Middle frontal gyrus (tissue), 1 donor: ENCODE measurements around the gene EPYC.

Experiments
- DNase-seq: peaks from one replicate; pipeline ENCODE4 v3.0.0-alpha.2; 2015; ENCODE audit warnings: low spot score; ENCODE audit errors: extremely low spot score

EPYC gene

DNA sequence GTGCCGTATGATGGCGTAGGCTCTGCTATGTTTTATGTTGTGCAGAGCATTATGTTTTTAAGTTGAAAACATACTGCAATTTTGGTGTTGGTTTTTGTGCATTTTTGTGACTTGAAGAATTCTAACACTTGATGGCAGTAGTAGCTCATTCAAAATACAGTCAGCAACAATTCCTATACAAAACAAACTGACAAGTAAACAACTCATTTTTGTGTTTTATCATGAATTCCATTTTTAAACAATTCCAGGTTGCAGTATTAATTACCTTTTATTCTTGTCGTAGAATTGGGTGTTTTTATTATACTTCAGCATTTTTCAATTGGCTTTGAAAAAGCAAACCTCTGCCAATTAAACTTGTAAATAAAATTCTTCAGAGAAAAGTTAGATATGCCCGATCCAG is 45.7 kb downstream of the EPYC start:
- DNase-seq: no peak

DNA sequence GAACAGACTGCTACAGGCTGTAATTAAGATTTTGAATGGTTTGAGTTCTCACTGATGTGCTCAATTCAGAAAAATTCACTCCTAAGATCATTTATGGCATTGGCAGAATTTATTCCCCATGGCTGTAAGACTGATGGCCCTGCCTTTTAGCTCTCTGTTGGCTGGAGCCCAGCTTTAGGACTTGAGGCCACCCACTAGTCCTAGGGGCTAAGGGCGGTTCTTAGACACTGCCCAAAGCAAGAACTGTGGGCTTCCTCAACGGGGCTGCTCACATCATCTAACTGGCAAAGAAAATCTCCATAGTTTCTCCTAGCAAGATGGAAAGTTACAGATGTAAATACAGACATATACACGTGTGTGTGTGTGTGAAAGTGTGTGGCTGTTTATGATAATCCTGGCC is 46.4 kb downstream of the EPYC start:
- no peak for DNase-seq

DNA sequence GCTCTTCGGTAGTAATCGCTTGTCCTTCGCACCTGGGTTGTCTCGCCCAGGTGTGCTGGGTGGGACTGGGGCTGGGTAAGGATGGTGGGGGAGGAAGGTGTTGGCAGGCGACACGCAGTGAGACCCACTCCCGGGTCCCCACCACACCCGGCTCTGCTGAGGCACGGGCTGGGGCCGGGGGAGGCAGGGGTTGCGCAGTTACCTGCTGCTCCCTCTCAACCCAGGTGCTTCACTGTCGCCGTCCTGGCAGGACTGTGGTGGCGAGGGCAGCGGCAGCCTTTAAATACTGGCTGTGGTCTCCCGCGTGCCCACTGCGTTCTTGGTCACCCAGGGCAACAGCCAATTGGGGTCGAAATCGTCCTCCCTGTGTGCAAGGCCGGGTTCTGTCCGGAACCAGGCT is 49.9 kb downstream of the EPYC start, which contains the start of gene CCER1:
CCER1 (minus strand) TSS at position 256 of the 400 bp plus-strand sequence. CDS start 434 bp downstream, outside the sequence.
- no peak for DNase-seq

DNA sequence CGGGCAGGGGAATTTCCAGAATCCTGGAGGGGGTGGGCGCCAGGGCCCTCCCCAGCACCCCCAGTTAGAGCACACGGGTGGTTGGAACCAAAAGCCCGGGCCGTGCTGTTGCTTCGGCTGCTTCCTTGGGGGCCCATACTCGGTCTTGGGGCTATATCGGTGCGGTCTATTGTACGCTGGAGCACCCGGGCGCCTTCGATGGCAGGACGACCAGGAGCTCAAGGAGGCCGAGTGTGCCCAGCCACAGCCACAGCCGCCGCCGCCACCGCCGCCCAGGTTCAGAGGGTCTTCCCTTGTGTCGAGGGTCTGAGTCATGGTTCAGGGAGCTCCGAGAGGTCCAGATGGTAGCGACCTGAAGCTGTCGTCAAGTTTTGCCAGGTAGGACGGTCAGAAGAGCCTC is 50.3 kb downstream of the EPYC start:
- no peak for DNase-seq

DNA sequence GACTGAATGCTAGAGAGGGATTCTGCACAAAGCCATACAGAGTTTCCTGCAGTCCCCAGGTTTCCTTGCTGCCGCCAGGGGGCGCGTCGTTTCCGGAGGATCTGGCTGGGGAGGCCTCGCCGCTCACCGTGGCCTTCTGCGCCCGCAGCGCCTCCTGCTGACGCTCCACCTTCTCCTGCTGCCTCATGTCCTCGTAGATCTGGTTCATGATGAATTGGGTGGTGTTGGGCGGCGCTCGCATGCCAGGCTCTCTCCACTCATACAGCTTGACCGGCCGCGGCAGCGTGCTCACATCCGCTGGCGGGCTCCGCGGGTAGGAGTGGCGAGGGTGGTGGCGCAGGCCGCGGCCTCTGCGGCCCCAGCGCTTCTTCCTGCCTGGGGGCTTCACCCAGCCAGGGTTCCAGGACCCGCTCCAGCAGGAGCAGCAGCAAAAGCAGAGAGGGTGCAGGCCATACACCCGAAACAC is 50.8 kb downstream of the EPYC start:
- no peak for DNase-seq

DNA sequence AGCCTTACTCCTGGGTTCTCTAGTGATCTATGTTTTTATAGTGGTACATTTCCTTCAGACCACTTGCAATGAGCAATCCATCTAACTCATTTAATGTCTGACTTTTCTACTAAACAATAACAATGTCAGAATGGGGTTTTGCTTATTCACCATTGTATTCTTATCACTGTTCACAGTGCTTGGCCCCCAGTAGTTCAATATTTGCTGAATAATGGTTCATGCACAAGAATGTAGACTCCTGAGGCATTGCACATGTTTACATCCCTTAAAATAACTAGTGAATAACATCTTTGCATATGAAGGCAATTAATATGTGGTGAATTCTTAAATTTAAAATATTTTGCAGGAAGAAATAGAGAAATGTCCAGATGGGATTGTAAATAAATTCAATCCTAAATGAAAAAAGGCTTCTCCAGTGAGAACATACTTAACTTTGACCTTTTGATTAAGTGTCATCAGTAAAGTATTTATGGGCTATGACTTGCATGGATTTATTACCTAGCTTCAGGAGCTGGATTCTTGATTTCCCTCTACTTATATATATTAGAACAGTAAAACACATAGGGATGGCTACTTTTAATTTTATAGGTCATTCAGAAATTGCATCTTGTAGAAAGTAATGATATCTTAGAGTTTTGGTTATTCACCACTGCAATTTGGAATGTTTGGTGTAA is 53.2 kb downstream of the EPYC start:
- DNase-seq: no peak

DNA sequence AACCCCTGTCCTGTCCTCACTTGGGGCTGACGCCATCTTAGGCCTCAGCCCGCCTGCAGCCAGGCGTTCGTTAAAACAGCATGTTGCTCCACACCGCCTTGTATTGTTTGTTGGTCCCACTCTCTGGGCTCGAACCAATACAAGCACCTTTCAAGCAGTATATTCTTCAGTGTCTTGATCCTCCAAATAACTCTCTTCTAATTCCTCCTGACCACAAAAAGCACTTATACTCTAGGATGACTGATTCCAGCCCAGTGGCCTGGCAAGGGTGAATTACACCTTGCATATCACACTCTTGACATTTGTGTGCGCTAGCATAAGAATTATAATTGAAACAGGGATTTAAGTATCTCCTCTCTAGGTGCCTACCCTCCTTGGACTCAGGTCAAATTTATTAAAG is 56.9 kb downstream of the EPYC start:
- DNase-seq: no peak

DNA sequence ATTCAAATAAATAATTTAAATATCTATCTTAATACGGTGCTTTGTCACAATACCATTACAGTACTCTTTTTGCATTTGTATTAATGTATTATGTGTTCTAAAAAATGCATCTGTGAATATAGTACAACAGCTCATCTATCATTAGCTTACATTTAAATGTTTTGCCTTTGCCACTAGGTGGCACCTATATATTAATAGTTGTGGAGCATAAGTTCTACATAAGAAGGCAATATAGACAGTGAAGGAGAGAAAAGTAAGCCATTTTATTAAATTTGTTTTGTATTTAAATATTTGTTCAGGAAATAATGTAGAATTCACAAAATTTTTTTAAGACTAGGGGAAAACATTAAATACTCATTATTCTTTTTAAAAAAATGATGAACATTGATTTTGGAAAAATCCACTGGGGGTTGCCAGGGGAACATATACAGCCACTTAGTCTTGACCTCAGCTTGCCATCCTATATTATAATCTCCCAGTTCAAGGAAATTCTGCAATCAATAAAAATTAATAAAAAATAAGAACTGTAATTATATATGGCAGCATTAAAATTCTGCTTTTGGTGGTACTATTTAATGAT is 59.6 kb downstream of the EPYC start:
- no peak for DNase-seq

DNA sequence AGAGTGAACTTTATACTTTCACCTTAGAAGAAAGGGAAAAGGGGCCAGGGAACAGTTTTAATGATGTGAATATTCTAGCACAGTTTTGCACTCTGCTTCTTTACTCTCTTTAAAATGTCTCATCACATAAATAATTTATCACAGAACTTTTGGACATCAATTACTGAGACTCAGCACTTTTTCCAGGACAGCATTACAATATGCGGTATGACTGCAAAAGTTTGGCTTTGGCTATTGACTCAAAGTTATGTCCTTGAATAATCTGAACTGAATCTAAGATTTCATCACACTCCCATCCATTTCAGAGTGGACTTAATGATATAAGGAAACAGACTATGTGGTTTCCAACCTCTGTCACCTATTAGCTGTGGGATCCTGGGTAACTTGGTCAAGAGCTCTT is 61.5 kb downstream of the EPYC start:
- no peak for DNase-seq

DNA sequence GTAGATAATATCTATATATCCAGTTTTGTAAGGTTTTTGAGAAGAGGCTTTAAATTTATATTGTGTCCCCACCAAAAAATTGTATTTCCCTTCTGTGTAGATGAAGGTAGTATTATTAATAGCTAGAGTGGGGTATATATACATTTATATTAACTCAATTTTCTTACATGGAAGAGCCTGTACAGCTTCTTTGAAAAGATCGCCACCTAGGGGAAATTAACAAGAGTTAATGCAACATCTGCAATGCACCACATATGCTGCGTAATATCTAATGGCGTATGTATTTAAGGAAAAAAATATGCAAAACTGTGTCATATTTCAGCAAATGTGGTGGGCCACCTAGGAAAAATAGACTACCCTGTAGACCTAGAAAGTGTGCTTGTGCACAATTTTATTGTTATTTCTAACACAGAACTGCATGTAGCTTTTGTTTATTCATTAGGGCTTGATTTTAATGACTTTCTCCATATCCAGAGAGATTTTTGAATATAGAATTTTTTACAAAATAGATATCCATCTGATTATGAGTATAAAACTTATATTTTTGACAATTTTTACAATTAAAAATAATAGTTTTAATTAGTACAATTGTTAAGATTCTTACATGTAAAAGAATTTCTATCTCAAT is 63.8 kb downstream of the EPYC start:
- DNase-seq: no peak

DNA sequence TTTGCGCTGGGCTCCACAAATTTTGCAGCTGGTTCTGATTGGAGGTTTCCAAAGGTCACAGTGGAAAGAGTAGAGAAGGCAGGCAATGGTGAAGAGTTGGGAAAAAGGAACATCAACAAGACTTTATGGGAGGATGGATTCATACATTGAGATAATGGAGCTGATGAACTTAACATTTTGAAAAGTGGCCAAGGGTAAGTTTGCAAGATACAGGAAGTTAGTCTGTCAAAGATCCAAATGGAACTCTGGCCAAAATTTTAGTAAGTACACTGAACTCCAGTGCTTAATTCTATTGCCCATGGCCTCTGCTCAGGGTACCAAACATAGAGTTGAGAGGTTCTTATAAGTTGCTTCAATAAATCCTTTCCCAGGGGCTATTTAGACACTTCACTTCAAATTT is 65.4 kb downstream of the EPYC start:
- no peak for DNase-seq

DNA sequence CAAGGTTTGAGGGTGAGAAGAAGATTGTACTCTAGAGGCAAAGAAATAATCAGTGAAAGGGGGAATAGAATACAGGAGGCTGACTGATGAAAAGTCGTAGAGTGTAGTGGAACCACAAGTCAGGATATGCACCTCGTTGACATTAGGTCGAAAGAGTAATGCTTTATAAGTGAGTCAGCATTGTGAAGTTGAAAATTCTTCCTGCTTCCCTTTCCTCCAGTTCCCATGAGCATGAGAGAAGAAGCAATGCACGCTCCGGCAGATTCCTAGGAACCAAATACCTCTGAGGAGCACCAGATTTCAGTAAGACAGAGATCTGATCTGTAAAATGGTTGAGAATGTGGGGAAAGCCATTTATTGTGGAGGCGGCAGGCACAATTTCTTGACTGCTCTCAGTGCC is 66.3 kb downstream of the EPYC start:
- no peak for DNase-seq

DNA sequence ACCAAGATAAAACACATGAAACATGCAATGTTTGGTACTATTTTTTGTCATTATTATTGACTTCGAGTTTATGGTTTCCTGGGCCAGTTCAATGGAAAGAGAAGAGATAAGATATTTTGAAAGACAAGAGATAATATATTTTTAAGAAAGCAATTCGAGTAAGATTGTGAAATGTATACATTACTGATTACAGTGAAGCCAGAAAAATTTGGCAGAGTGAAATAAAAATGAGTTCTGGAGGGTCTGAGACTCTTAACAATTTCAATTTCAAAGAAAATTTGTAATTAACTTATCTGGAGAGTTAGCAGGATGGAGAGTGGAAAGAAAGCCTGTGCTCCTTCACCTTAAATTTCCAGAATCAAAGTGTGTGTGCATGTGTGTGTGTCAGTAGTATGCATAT is 67.1 kb downstream of the EPYC start:
- DNase-seq: no peak

DNA sequence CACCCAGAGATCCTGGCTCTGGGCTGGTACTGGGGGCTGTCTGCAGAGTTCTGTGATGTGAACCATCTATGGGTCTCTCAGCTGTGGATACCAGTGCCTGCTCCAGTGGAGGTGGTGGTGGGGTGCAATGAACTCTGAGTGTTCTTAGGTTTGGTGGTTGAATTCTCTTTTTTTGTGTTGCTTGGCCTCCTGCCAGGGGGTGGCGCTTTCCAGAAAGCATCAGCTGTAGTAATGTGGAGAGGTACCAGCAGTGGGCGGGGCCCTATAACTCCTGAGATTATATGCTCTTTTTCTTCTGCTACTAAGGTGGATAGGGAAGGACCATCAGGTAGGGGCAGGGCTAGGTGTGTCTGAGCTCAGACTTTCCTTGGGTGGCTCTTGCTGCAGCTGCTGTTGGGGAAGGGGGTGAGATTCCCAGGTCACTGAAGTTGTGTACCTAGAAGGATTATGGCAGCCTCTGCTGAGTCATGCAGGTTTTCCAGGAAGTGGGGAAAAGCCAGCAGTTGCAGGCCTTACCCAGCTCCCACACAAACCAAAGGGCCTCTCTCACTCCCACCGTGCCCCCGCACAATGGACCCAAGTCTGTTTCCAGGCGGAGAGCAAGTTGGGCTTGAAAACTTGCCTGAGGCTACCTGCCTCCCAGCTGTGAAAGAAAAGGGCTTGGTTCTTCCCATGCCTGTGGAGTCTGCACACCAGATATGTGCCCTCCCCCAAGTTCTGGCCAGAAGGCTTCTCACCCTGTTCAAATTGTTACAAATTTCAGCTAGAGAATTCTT is 68.4 kb downstream of the EPYC start:
- DNase-seq: no peak

DNA sequence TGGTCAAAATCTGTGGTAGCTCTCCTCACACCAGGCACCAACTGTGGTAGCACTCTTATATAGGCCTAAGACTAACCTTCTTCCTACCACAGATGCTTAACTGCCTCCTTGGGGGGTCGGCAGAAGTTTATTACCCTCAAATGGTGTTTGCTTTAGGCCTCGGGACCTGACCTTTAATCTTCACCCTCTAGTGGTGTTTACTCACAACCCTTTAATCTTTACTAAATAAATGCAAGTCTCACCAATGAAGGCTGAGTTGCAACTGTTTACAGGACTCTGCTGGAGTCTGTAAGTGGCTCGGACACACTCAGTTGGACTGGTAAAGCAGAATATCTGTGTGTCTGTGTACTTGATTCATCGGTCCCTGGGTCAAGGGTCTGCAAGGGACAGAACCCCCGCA is 79.2 kb downstream of the EPYC start:
- DNase-seq: no peak

DNA sequence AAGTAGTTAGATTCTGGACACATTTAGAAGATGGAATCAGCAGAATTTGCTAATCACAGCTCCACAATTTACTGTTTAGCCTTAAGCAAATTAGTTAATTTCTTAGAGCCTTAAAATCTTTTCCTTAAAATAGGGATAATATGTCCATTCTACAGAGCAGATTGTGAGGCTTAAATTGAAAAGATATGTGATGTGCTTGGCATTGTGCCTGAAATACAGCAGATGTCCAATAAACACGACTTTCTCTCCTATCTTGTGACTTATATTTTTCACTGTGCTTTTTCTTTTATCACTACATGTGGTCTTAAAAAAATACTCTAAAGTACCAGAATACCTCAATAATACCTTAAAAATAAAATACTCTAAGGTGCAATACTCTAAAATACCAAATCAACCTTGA is 80.4 kb downstream of the EPYC start:
- DNase-seq: no peak

DNA sequence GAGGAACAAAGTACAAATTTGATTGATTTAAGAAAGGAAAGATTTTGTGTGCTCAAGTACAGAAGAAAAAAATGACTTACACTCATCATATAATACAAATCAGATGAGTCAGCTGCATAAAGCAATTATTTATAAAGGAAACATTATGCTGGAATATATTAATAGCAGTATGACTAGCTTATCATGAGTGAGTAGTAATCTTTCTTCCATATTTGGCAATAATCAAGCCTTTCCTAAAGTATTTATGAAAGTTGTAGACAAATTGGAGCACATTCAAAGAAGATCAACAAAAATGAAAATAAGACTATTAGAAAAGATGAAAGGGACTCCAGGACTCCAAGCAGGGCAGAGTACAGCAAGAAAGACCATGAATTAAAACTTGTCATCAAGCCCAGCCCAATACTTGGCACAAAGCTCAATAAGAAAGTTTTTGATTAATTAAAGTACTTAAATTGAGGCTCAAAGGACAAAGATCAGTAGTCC is 82.6 kb downstream of the EPYC start:
- DNase-seq: no peak

DNA sequence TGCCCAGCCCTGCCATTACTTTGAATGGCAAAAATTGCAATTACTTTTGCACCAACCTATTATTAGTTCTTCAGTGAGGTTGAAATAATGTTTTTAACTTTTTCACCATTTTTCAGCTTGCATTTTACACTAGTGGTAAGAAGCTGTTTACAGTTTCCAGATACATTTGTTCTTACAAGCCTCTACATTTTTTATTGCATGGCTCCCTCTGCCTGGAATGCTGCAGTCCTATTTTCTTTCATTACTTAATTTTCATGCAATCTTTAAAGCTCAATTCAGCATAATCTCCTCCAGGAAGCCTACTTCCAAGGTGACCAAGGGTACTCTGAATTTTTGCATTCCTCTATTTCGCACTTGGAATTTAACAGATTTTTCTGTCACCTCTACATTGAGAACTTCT is 83.2 kb downstream of the EPYC start:
- DNase-seq: no peak

DNA sequence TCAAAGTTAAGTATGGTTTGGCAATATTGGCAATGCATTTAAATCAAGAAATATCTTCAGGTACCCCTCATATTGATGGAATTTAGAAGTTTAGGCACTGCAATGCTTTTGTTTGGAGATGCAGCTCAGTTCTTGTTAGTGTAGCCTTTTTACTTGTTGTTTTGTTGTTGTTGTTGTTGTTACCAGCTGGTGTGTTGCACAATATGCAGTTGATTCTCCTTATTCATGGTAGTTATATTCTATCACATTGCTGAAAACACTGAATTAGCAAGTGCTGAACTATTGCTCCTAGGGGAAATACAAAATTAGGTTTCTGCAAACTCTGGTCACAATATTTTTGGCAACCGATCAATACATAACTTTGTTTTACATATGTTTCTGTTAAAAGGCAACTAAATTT is 84.5 kb downstream of the EPYC start:
- DNase-seq: no peak

DNA sequence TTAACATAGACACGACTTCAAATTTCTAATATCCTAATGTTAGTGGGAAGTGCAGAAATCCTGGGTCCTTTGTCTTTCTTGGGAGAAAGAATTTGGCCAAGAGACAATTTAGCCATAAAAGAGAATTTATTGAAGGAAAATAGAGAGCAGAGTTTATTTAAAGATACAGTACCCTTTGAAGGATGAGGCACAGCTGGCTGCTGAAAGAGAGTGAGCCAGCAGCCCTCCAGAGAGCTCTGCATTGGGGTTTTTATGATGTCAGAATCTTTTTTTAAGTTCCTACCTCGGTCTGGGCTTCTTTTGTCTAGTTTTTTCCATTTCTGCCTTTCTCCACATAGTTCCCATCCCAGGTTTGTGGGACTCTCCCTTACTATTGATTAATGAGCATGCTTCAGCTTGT is 87.3 kb downstream of the EPYC start:
- DNase-seq: no peak

DNA sequence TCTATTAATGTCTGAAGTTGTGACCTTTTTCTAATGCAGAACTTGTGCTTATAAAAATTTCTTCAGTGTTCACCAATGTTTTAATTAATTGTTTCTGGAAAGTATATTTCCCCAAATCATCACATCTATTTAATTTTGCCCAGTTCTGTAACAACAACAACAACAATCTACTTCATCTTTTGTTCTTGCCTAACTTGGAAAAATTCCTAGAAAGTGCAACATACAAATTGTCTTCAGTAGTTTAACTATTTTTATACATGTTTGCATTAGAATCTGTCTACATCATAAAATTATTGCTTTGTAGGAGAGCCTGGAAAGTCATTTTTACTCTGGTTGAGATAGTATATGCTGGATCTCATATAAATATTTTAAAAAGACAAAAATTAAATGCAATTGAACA is 88.3 kb downstream of the EPYC start:
- DNase-seq: no peak

DNA sequence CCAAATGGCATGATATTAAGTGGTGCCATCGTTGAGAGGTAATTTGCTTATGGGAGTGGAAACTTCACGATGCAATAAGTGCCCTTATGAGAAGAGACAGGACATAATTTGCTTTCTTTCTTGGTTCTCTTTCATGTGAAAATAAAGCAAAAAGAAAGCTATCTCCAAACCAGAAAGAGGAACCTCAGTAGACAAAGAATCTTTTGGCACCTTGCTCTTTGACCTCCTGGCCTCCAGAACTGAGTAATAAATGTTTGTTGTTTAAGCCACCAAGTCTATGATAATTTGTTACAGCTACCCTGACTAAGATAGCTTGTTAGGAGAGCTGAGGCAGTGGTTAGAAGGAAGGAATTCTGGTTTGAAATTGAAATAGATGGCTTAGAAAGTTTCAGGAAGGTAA is 89.4 kb downstream of the EPYC start:
- DNase-seq: no peak
